SK-N-SH (cell line): Measurements from ENCODE around the gene GRID2IP.

Experiments used
- EP300 ChIP-seq, 2 experiments: IDR thresholded peaks; 2 replicates each; pipeline versions ENCODE4 v1.4.0 to v1.6.1; 2012; ENCODE audit warnings: borderline replicate concordance in 1 of 2, low read depth in 1 of 2, low read length in 1 of 2
- FOSL2 ChIP-seq: IDR thresholded peaks from 2 replicates; pipeline ENCODE4 v1.4.0; 2012; ENCODE audit warnings: low read depth, mild to moderate bottlenecking, moderate library complexity, borderline replicate concordance
- GABPA ChIP-seq: IDR thresholded peaks from 2 replicates; pipeline ENCODE4 v1.4.0; 2012; ENCODE audit warnings: low read depth, mild to moderate bottlenecking
- MAX ChIP-seq: IDR thresholded peaks from 2 replicates; pipeline ENCODE4 v1.4.0; 2012; ENCODE audit warnings: low read depth
- MEF2A ChIP-seq: IDR thresholded peaks from 2 replicates; pipeline ENCODE4 v1.4.0; 2012; ENCODE audit warnings: low read depth, borderline replicate concordance
- RAD21 ChIP-seq: IDR thresholded peaks from 2 replicates; pipeline ENCODE4 v1.6.1; 2012; ENCODE audit warnings: mild to moderate bottlenecking, low read length
- TCF12 ChIP-seq: IDR thresholded peaks from 2 replicates; pipeline ENCODE4 v1.4.0; 2012
- YY1 ChIP-seq: IDR thresholded peaks from 2 replicates; pipeline ENCODE4 v1.4.0; 2012; ENCODE audit warnings: low read depth, mild to moderate bottlenecking
- TF ChIP-seq, protein P1 (sequence below): fragments of 200-600 bp; sonication (generic); IDR thresholded peaks from 2 replicates; pipeline ENCODE4 v1.6.1; 2017; ENCODE audit warnings: antibody characterized with exemption, mild to moderate bottlenecking, moderate library complexity

DNA sequence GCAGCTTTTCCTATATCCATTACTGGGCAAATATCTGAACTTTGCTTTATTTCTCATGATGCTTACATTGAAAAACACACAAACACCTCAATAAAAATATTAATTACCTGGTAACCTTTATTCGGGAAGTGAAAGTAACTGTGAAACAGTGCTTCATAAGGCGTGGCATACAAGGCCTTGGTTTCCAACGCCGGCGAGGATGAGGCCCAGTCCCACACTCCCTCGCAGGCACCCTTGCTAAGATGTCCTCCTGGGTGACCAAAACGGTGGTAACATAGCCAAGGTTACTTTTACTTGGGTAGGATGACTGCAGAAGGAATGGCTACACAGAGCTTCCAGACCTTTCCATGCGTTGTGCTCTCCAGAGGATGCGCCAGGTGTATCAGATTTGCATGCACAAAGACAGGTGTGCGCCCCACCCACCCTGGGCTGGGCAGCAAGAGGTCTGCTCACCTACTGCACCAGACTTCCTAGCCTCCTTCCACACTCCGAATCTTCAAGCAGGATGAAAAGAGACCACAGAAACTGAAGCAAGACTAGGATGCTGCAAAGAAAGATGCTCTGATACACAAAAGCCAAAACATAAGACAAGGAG lies 90.2 kb downstream of the GRID2IP start:
- TF ChIP-seq, protein P1, sequence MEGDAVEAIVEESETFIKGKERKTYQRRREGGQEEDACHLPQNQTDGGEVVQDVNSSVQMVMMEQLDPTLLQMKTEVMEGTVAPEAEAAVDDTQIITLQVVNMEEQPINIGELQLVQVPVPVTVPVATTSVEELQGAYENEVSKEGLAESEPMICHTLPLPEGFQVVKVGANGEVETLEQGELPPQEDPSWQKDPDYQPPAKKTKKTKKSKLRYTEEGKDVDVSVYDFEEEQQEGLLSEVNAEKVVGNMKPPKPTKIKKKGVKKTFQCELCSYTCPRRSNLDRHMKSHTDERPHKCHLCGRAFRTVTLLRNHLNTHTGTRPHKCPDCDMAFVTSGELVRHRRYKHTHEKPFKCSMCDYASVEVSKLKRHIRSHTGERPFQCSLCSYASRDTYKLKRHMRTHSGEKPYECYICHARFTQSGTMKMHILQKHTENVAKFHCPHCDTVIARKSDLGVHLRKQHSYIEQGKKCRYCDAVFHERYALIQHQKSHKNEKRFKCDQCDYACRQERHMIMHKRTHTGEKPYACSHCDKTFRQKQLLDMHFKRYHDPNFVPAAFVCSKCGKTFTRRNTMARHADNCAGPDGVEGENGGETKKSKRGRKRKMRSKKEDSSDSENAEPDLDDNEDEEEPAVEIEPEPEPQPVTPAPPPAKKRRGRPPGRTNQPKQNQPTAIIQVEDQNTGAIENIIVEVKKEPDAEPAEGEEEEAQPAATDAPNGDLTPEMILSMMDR, result no peak
- TF ChIP-seq RAD21, result no peak
- TF ChIP-seq FOSL2, result no peak
- TF ChIP-seq MAX, result no peak
- no peak for TF ChIP-seq MEF2A
- TF ChIP-seq EP300 (IDR thresholded peaks at IDR 0.05; ENCODE audit: borderline replicate concordance in 1 of 2, low read depth in 1 of 2, low read length in 1 of 2), result no peak
- TF ChIP-seq GABPA, result no peak
- TF ChIP-seq YY1, result no peak
- TF ChIP-seq TCF12, result no peak
